ENCODE results near the gene ACAN.

Gene ACAN

GRCh38 chr15:88776646-88777045, 26.6 kb upstream of the ACAN start:
- no peak overlapping the region for H3K27ac ChIP-seq (replicated peaks; ENCODE audit: low read length)
- no peak for DNase-seq (ENCODE audit: low spot score)
- WGBS, 2 donors (ENCODE audit: extremely low coverage in 2 of 2, insufficient read length in 2 of 2, insufficient replicate concordance in 1 of 2): no CpG with 5 or more reads among the region's 3 CpGs

GRCh38 chr15:88779944-88780343, 23.3 kb upstream of the ACAN start:
- Histone ChIP-seq H3K79me1 (ENCODE audit: low read depth, low read length) (no peaks in the 10 kb centered on the region), H3K4me3 (ENCODE audit: low read length in 2 of 2) (no peak overlapping the region), H3K14ac (ENCODE audit: low read length) (no peak overlapping the region), H3K9ac (ENCODE audit: low read depth, low read length, poor library complexity) (no peak overlapping the region), H4K8ac (ENCODE audit: low read depth, low read length) (no peak overlapping the region), H2AFZ (ENCODE audit: low read length) (no peak overlapping the region), H3K23ac (ENCODE audit: low read depth, low read length, poor library complexity) (no peak overlapping the region), H2BK12ac (ENCODE audit: low read length) (no peak overlapping the region), H3K9me3 (replicated peaks in 1 of 2; ENCODE audit: control insufficient read depth in 2 of 2, insufficient read depth in 1 of 2, low read depth in 1 of 2, low read length in 2 of 2) (peaks cover 2 to 4% of the 10 kb centered on the region in 2 donors), H3K4me1 (ENCODE audit: control insufficient read depth in 2 of 2, insufficient read depth in 1 of 2, low read depth in 1 of 2, low read length in 2 of 2) (peaks cover 0 to 5% of the 10 kb centered on the region in 2 donors), H3K18ac (ENCODE audit: low read length) (no peak overlapping the region), H2AK5ac (ENCODE audit: low read depth, low read length) (no peak overlapping the region), H3K27me3 (ENCODE audit: control insufficient read depth in 3 of 3, insufficient read depth in 3 of 3, low read depth in 1 of 3, low read length in 3 of 3) (peaks cover 0 to 11% (median 0%) of the 10 kb centered on the region in 3 experiments), H3K36me3 (replicated peaks in 1 of 2; ENCODE audit: control insufficient read depth in 2 of 2, insufficient read depth in 2 of 2, low read length in 2 of 2) (no peaks in the 10 kb centered on the region), H2BK120ac (ENCODE audit: low read depth, low read length) (no peak overlapping the region), H2BK15ac (ENCODE audit: low read length) (no peak overlapping the region), H3K4ac (ENCODE audit: low read length) (no peak overlapping the region), H3K27ac (replicated peaks; ENCODE audit: low read length) (no peak overlapping the region), H2BK5ac (ENCODE audit: low read length) (no peak overlapping the region), H3K4me2 (ENCODE audit: insufficient read depth, low read length, poor library complexity, severe bottlenecking) (no peak overlapping the region), H4K91ac (ENCODE audit: low read depth, low read length, poor library complexity) (no peak overlapping the region)
- DNase-seq (ENCODE audit: low spot score): no peak
- WGBS, 2 donors (ENCODE audit: extremely low coverage in 2 of 2, insufficient read length in 2 of 2, insufficient replicate concordance in 1 of 2): no CpG with 5 or more reads among the region's 1 CpG

More at GRCh38 chr15:88776646-88777045, 26.6 kb upstream of the ACAN start:
- Histone ChIP-seq H3K4me3 (ENCODE audit: low read length in 2 of 2) (no peak overlapping the region), H2BK15ac (ENCODE audit: low read length) (no peak overlapping the region), H3K23ac (ENCODE audit: low read depth, low read length, poor library complexity) (no peak overlapping the region), H3K36me3 (replicated peaks in 1 of 2; ENCODE audit: control insufficient read depth in 2 of 2, insufficient read depth in 2 of 2, low read length in 2 of 2) (no peaks in the 10 kb centered on the region), H3K4ac (ENCODE audit: low read length) (no peak overlapping the region), H3K4me2 (ENCODE audit: insufficient read depth, low read length, poor library complexity, severe bottlenecking) (no peak overlapping the region), H2AK5ac (ENCODE audit: low read depth, low read length) (no peak overlapping the region), H3K4me1 (ENCODE audit: control insufficient read depth in 2 of 2, insufficient read depth in 1 of 2, low read depth in 1 of 2, low read length in 2 of 2) (no peaks in the 10 kb centered on the region), H3K79me1 (ENCODE audit: low read depth, low read length) (no peaks in the 10 kb centered on the region), H3K18ac (ENCODE audit: low read length) (no peak overlapping the region), H2BK12ac (ENCODE audit: low read length) (no peak overlapping the region), H4K8ac (ENCODE audit: low read depth, low read length) (no peak overlapping the region), H4K91ac (ENCODE audit: low read depth, low read length, poor library complexity) (no peak overlapping the region), H3K14ac (ENCODE audit: low read length) (peak overlapping the region; percentile 6), H2BK5ac (ENCODE audit: low read length) (no peak overlapping the region), H3K27me3 (ENCODE audit: control insufficient read depth in 3 of 3, insufficient read depth in 3 of 3, low read depth in 1 of 3, low read length in 3 of 3) (no peaks in the 10 kb centered on the region), H3K9me3 (replicated peaks in 1 of 2; ENCODE audit: control insufficient read depth in 2 of 2, insufficient read depth in 1 of 2, low read depth in 1 of 2, low read length in 2 of 2) (peaks cover 2 to 4% of the 10 kb centered on the region in 2 donors), H2AFZ (ENCODE audit: low read length) (no peak overlapping the region), H2BK120ac (ENCODE audit: low read depth, low read length) (no peak overlapping the region), H3K9ac (ENCODE audit: low read depth, low read length, poor library complexity) (no peak overlapping the region)

- no peak overlapping the region for H3K4me3 ChIP-seq (ENCODE audit: low read length in 2 of 2)
- no peaks in the 10 kb centered on the region for H3K79me1 ChIP-seq (ENCODE audit: low read depth, low read length)
- no peak overlapping the region for H3K27ac ChIP-seq (replicated peaks; ENCODE audit: low read length)
- H3K4ac ChIP-seq (ENCODE audit: low read length): no peak overlapping the region
- H2BK15ac ChIP-seq (ENCODE audit: low read length): no peak overlapping the region
- no peak for DNase-seq (ENCODE audit: low spot score)
- peaks cover 0 to 2% of the 10 kb centered on the region in 2 donors for H3K9me3 ChIP-seq (replicated peaks in 1 of 2; ENCODE audit: control insufficient read depth in 2 of 2, insufficient read depth in 1 of 2, low read depth in 1 of 2, low read length in 2 of 2)
- H3K4me2 ChIP-seq (ENCODE audit: insufficient read depth, low read length, poor library complexity, severe bottlenecking): no peak overlapping the region
- H3K27me3 ChIP-seq (ENCODE audit: control insufficient read depth in 3 of 3, insufficient read depth in 3 of 3, low read depth in 1 of 3, low read length in 3 of 3): peaks cover 0 to 20% (median 0%) of the 10 kb centered on the region in 3 experiments
- H3K4me1 ChIP-seq (ENCODE audit: control insufficient read depth in 2 of 2, insufficient read depth in 1 of 2, low read depth in 1 of 2, low read length in 2 of 2): peaks cover 0 to 5% of the 10 kb centered on the region in 2 donors
- no peak overlapping the region for H3K23ac ChIP-seq (ENCODE audit: low read depth, low read length, poor library complexity)
- no peak overlapping the region for H2BK12ac ChIP-seq (ENCODE audit: low read length)
- no peak overlapping the region for H2BK120ac ChIP-seq (ENCODE audit: low read depth, low read length)
- no CpG with 5 or more reads among the region's 8 CpGs for WGBS, 2 donors (ENCODE audit: extremely low coverage in 2 of 2, insufficient read length in 2 of 2, insufficient replicate concordance in 1 of 2)
- no peak overlapping the region for H2AFZ ChIP-seq (ENCODE audit: low read length)
- H2BK5ac ChIP-seq (ENCODE audit: low read length): no peak overlapping the region
- no peak overlapping the region for H4K91ac ChIP-seq (ENCODE audit: low read depth, low read length, poor library complexity)
- no peaks in the 10 kb centered on the region for H3K36me3 ChIP-seq (replicated peaks in 1 of 2; ENCODE audit: control insufficient read depth in 2 of 2, insufficient read depth in 2 of 2, low read length in 2 of 2)
- H3K9ac ChIP-seq (ENCODE audit: low read depth, low read length, poor library complexity): no peak overlapping the region
- no peak overlapping the region for H3K18ac ChIP-seq (ENCODE audit: low read length)
- no peak overlapping the region for H3K14ac ChIP-seq (ENCODE audit: low read length)
- H2AK5ac ChIP-seq (ENCODE audit: low read depth, low read length): no peak overlapping the region
- no peak overlapping the region for H4K8ac ChIP-seq (ENCODE audit: low read depth, low read length)
Measured at GRCh38 chr15:88782465-88782864, 20.8 kb upstream of the ACAN start.

DNA sequence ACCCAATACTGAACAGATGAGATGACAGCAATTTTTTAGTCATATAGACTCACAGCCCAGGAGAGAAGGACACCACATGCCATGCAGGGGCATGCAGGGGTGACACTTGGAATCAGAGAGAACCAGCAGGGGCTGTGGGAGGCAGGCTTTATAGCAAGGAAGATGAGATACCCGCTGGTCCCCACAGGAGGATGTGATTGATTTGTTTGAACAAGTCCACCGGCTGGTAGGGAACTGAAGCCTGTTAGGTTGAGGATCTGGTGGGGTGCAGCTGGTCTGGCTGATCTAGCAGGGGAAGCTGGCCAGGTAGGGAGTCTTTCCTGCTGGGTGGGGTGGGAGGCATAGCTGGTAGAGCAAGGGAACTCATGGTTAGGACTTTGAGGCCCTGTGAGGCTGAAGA, 18.0 kb upstream of the ACAN start:
- WGBS, 2 donors (ENCODE audit: extremely low coverage in 2 of 2, insufficient read length in 2 of 2, insufficient replicate concordance in 1 of 2): no CpG with 5 or more reads among the region's 2 CpGs
- no peak overlapping the region for H4K8ac ChIP-seq (ENCODE audit: low read depth, low read length)
- H3K18ac ChIP-seq (ENCODE audit: low read length): no peak overlapping the region
- no peaks in the 10 kb centered on the region for H3K9me3 ChIP-seq (replicated peaks in 1 of 2; ENCODE audit: control insufficient read depth in 2 of 2, insufficient read depth in 1 of 2, low read depth in 1 of 2, low read length in 2 of 2)
- no peak for DNase-seq (ENCODE audit: low spot score)
- no peak overlapping the region for H4K91ac ChIP-seq (ENCODE audit: low read depth, low read length, poor library complexity)
- no peak overlapping the region for H3K4ac ChIP-seq (ENCODE audit: low read length)
- no peak overlapping the region for H3K4me3 ChIP-seq (ENCODE audit: low read length in 2 of 2)
- no peak overlapping the region for H2AK5ac ChIP-seq (ENCODE audit: low read depth, low read length)
- H2BK15ac ChIP-seq (ENCODE audit: low read length): no peak overlapping the region
- H3K4me1 ChIP-seq (ENCODE audit: control insufficient read depth in 2 of 2, insufficient read depth in 1 of 2, low read depth in 1 of 2, low read length in 2 of 2): peaks cover 0 to 5% of the 10 kb centered on the region in 2 donors
- H3K4me2 ChIP-seq (ENCODE audit: insufficient read depth, low read length, poor library complexity, severe bottlenecking): no peak overlapping the region
- H3K36me3 ChIP-seq (replicated peaks in 1 of 2; ENCODE audit: control insufficient read depth in 2 of 2, insufficient read depth in 2 of 2, low read length in 2 of 2): no peaks in the 10 kb centered on the region
- no peak overlapping the region for H3K9ac ChIP-seq (ENCODE audit: low read depth, low read length, poor library complexity)
- H3K79me1 ChIP-seq (ENCODE audit: low read depth, low read length): no peaks in the 10 kb centered on the region
- H2BK5ac ChIP-seq (ENCODE audit: low read length): no peak overlapping the region
- H2AFZ ChIP-seq (ENCODE audit: low read length): no peak overlapping the region
- no peak overlapping the region for H2BK12ac ChIP-seq (ENCODE audit: low read length)
- H3K27me3 ChIP-seq (ENCODE audit: control insufficient read depth in 3 of 3, insufficient read depth in 3 of 3, low read depth in 1 of 3, low read length in 3 of 3): peaks cover 0 to 21% (median 0%) of the 10 kb centered on the region in 3 experiments
- H3K23ac ChIP-seq (ENCODE audit: low read depth, low read length, poor library complexity): no peak overlapping the region
- no peak overlapping the region for H3K14ac ChIP-seq (ENCODE audit: low read length)
- H3K27ac ChIP-seq (replicated peaks; ENCODE audit: low read length): no peak overlapping the region
- no peak overlapping the region for H2BK120ac ChIP-seq (ENCODE audit: low read depth, low read length)

Measured in neuronal stem cell (in vitro differentiated cells).